ENCODE measurements around the gene KIF25.
"Not testable (repeated sequence)": the region's sequence is repeated elsewhere in the genome, so short reads cannot be mapped to it uniquely, and the experiment has no call there.

KIF25 gene

GRCh38 chr6:167996424-167997199, 859 bp upstream of the KIF25 start:
- DNase-seq, result no peak

GRCh38 chr6:167998215-167998614, 744 bp downstream of the KIF25 start:
- no peak for DNase-seq

- no peak for DNase-seq
Observed at GRCh38 chr6:168000198-168001028, 2.9 kb downstream of the KIF25 start.

GRCh38 chr6:168001029-168001332, 3.5 kb downstream of the KIF25 start:
- DNase-seq, result no peak

GRCh38 chr6:168001514-168001913, 4.0 kb downstream of the KIF25 start:
- not testable (repeated sequence) for DNase-seq

GRCh38 chr6:168002804-168003203, 5.3 kb downstream of the KIF25 start:
- DNase-seq, result no peak

- no peak for DNase-seq
Observed at GRCh38 chr6:168004023-168004422, 6.6 kb downstream of the KIF25 start.

GRCh38 chr6:168004945-168005344, 7.5 kb downstream of the KIF25 start:
- no peak for DNase-seq

- DNase-seq, result no peak
Observed at GRCh38 chr6:168005796-168006195, 8.3 kb downstream of the KIF25 start.

- no peak for DNase-seq
Observed at GRCh38 chr6:168007592-168008338, 10.3 kb downstream of the KIF25 start.

- DNase-seq, result no peak
Observed at GRCh38 chr6:168009331-168009730, 11.9 kb downstream of the KIF25 start.

GRCh38 chr6:168011291-168011690, 13.8 kb downstream of the KIF25 start:
- DNase-seq, result no peak

GRCh38 chr6:168012431-168013249, 15.2 kb downstream of the KIF25 start:
- DNase-seq, result no peak

- DNase-seq, result no peak
Observed at GRCh38 chr6:168013250-168013915, 15.9 kb downstream of the KIF25 start.

- DNase-seq, result no peak
Observed at GRCh38 chr6:168014428-168014827, 17.0 kb downstream of the KIF25 start.

GRCh38 chr6:168015009-168015408, 17.5 kb downstream of the KIF25 start:
- DNase-seq, result no peak

- no peak for DNase-seq
Observed at GRCh38 chr6:168015482-168016175, 18.2 kb downstream of the KIF25 start.

GRCh38 chr6:168016176-168016620, 18.7 kb downstream of the KIF25 start:
- no peak for DNase-seq

- no peak for DNase-seq
Observed at GRCh38 chr6:168016721-168017525, 19.5 kb downstream of the KIF25 start.

GRCh38 chr6:168017629-168018028, 20.2 kb downstream of the KIF25 start:
- DNase-seq, result no peak

- no peak for DNase-seq
Observed at GRCh38 chr6:168018664-168019063, 21.2 kb downstream of the KIF25 start.
